ENCODE data around the gene TINAGL1. TPM values are rescaled to one million over a fixed set of nuclear protein-coding genes. Genes with fewer than 3 reads are reported as not detected.

Gene TINAGL1
- polyA plus RNA-seq, 2 of the 4 experiments (the other 2 are of a cell fraction), result 0.22 to 0.88 TPM

GRCh38 chr1:31621847-31622730 lies 45.8 kb downstream of the TINAGL1 start:
- Histone ChIP-seq H3K4me1 (no peaks in the 10 kb centered on the region), H3K27ac (no peak overlapping the region), H3K9me3 (no peaks in the 10 kb centered on the region), H3K4me3 (no peak overlapping the region), H3K4me2 (no peak overlapping the region)
- no peak for FAIRE-seq
- CTCF ChIA-PET, result interaction anchor here (0.7 to 1.6 kb wide), 4 partner anchors 10 to 214 kb away, joined by 3 to 4 read pairs (median 3); no protein-coding TSS in a partner anchor
- no peak for TF ChIP-seq HMGXB4 (CRISPR knock-in tag; IDR thresholded peaks at IDR 0.05; ENCODE audit: borderline replicate concordance)
- TF ChIP-seq POLR2A (IDR thresholded peaks at IDR 0.05; ENCODE audit: low read length), result no peak
- no peak for TF ChIP-seq USF2 (IDR thresholded peaks at IDR 0.05)
- no peak for TF ChIP-seq HES2 (IDR thresholded peaks at IDR 0.05)
- no peak for TF ChIP-seq HEYL (CRISPR knock-in tag; IDR thresholded peaks at IDR 0.05)
- no peak for TF ChIP-seq HOXA7 (CRISPR knock-in tag; IDR thresholded peaks at IDR 0.05)
- no peak for TF ChIP-seq HOXB5 (CRISPR knock-in tag; IDR thresholded peaks at IDR 0.05)
- no peak for TF ChIP-seq FOSL2 (IDR thresholded peaks at IDR 0.05)
- no peak for TF ChIP-seq FOSL2 (CRISPR knock-in tag; IDR thresholded peaks at IDR 0.05)
- no peak for TF ChIP-seq RARB (CRISPR knock-in tag; IDR thresholded peaks at IDR 0.05)
- no peak for DNase-seq (ENCODE audit: low read depth in 1 of 2, low spot score in 1 of 2)
- POLR2A ChIA-PET, result no interaction called here
- ATAC-seq, result no peak
- 75% methylated on average over 14 of the region's 15 CpGs for WGBS (ENCODE audit: missing lambda C conversion rate)

GRCh38 chr1:31623365-31623764 lies 47.0 kb downstream of the TINAGL1 start:
- no peak for ATAC-seq
- DNase-seq (ENCODE audit: low read depth in 1 of 2, low spot score in 1 of 2), result no peak
- Histone ChIP-seq H3K4me3 (no peak overlapping the region), H3K27ac (no peak overlapping the region), H3K9me3 (no peaks in the 10 kb centered on the region), H3K4me1 (no peaks in the 10 kb centered on the region), H3K4me2 (no peak overlapping the region)
- CTCF ChIA-PET, result interaction anchor here (0.6 to 1.8 kb wide), 6 partner anchors 9 to 213 kb away, joined by 3 to 5 read pairs (median 3); no protein-coding TSS in a partner anchor
- WGBS (ENCODE audit: missing lambda C conversion rate), result 74% methylated on average over 2 of the region's 12 CpGs
- TF ChIP-seq TP53 (CRISPR knock-in tag; IDR thresholded peaks at IDR 0.05) (no peak), BCL3 (IDR thresholded peaks at IDR 0.05) (no peak), SREBF2 (IDR thresholded peaks at IDR 0.05) (no peak), HDAC2 (IDR thresholded peaks at IDR 0.05) (no peak), RFX5 (IDR thresholded peaks at IDR 0.05) (no peak), ZFP36 (IDR thresholded peaks at IDR 0.05; ENCODE audit: borderline replicate concordance, partially characterized antibody) (no peak), CHD2 (IDR thresholded peaks at IDR 0.05; ENCODE audit: low read length, partially characterized antibody) (no peak), NPAS2 (CRISPR knock-in tag; IDR thresholded peaks at IDR 0.05; ENCODE audit: borderline replicate concordance) (no peak)
- POLR2A ChIA-PET, result interaction anchor here (0.8 kb wide), 1 partner anchor 22 kb away, joined by 3 read pairs; the partner anchor contains the start of gene PEF1
- FAIRE-seq, result no peak

- whole genome bisulfite sequencing (ENCODE audit: missing lambda C conversion rate), result 89% methylated on average over 5 of the region's 5 CpGs
- TF ChIP-seq POLR2AphosphoS2 (conservative IDR thresholded peaks at IDR 0.05; ENCODE audit: low read length), result no peak
- no peak for TF ChIP-seq FOSL2 (IDR thresholded peaks at IDR 0.05)
- TF ChIP-seq FOSL2 (CRISPR knock-in tag; IDR thresholded peaks at IDR 0.05), result no peak
- TF ChIP-seq NFE2L2 (conservative IDR thresholded peaks at IDR 0.05; ENCODE audit: low read length), result no peak
- no peak for TF ChIP-seq ESRRA (IDR thresholded peaks at IDR 0.05; ENCODE audit: borderline replicate concordance, low read length)
- no peak for TF ChIP-seq HDAC2 (IDR thresholded peaks at IDR 0.05)
- TF ChIP-seq MYC (IDR thresholded peaks at IDR 0.05; ENCODE audit: borderline replicate concordance, low read length), result no peak
- no peak for TF ChIP-seq KDM5A (IDR thresholded peaks at IDR 0.05)
- no peak for TF ChIP-seq CEBPB (IDR thresholded peaks at IDR 0.05)
- no peak for TF ChIP-seq E2F6 (IDR thresholded peaks at IDR 0.05; ENCODE audit: borderline replicate concordance, low read depth)
- no peak for TF ChIP-seq CBX8 (IDR thresholded peaks at IDR 0.05)
- TF ChIP-seq MAZ (IDR thresholded peaks at IDR 0.05; ENCODE audit: borderline replicate concordance, low read depth, low read length), result no peak
- TF ChIP-seq TP53 (CRISPR knock-in tag; IDR thresholded peaks at IDR 0.05), result no peak
- no peak for TF ChIP-seq ZFP36 (IDR thresholded peaks at IDR 0.05; ENCODE audit: borderline replicate concordance, partially characterized antibody)
- CTCF ChIA-PET, result interaction anchor here (1.8 kb wide), 1 partner anchor 29 kb away, joined by 5 read pairs; no protein-coding TSS in a partner anchor
- FAIRE-seq, result no peak
- H3K4me2 ChIP-seq, result no peak overlapping the region
- no peak for ATAC-seq
- H3K27ac ChIP-seq, result no peak overlapping the region
- no peak for DNase-seq (ENCODE audit: low read depth in 1 of 2, low spot score in 1 of 2)
- no peak overlapping the region for H3K4me3 ChIP-seq
- H3K4me1 ChIP-seq, result no peaks in the 10 kb centered on the region
- POLR2A ChIA-PET, result interaction anchor here (0.8 kb wide), 1 partner anchor 21 kb away, joined by 3 read pairs; the partner anchor contains the start of gene PEF1
- H3K9me3 ChIP-seq, result no peaks in the 10 kb centered on the region
These were observed 48.0 kb downstream of the TINAGL1 start for GRCh38 chr1:31624309-31624708.
